OCI-LY7 (cell line): Measurements from ENCODE around the gene NSD2.

Experiments
- CTCF ChIP-seq: fragments of 200-600 bp; sonication (generic); conservative IDR thresholded peaks from 2 replicates; pipeline ENCODE4 v1.5.1; 2014; ENCODE audit warnings: mild to moderate bottlenecking, antibody characterized with exemption, low read length, moderate library complexity, mixed read lengths
- EZH2phosphoT487 ChIP-seq: fragments of 200-600 bp; sonication (generic); IDR thresholded peaks from 2 replicates; pipeline ENCODE4 v1.6.1; 2018; ENCODE audit warnings: low read depth, borderline replicate concordance, mild to moderate bottlenecking, mixed run types, antibody characterized with exemption, low read length, moderate library complexity, mixed read lengths

GRCh38 chr4:1975880-1976279 is 104.7 kb downstream of the NSD2 start:
- TF ChIP-seq CTCF (no peak), EZH2phosphoT487 (no peak)
